G401.6 (cell line): ENCODE measurements around the gene ADPGK.
A peak's percentile ranks its signal among the peaks of the same experiment; 100 is the strongest.
"Not testable (repeated sequence)": the region's sequence is repeated elsewhere in the genome, so short reads cannot be mapped to it uniquely, and the experiment has no call there.

ENCODE experiments used
- FAIRE-seq: peaks from 2 replicates; lab custom pipeline; 2012; peaks lifted over from hg19 to GRCh38; lab: Jason Lieb, UNC

The ADPGK gene

DNA sequence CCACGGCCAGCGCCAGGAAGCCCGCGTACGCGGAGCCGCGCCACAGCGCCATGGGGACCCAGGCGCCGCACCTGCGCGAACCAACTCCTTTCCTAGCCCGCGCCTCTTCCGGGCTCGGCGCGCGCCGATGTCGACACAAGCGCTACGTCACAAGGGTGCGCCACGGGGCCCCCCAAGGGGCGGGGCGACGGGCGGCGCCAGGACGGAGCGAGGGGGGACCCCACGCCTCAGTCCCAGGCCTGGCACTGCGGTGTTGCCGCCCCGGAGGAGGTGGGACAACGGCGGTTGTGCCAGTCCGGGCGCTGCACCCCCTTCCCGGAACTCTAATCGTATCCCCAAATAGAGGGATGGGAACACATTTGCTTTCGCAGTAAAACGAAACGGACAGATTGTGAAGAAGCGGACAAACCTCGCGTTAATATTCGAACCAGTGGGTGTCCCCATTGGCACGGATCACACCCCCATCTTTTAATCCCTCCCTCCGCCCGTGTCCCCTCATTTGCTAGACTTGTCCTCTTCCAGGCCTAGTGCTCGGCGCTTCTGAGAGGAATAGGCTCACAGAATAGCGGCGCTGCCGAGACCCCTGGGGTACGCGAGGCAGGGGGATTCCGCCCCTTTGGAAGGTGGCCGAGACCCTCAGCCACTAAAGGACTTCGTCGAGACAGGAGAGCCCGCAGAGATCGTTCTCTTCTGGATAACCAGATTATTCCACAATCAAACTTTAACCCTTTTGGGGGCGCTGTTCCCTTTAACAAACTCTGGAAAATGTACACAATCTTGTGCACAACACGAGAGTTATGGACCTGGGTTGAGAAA lies at the start of gene ADPGK:
Gene ADPGK, minus strand, starts transcription at position 119 of the 816 bp plus-strand sequence. Its CDS starts 67 bp downstream, at position 52.
- FAIRE-seq: peak; percentile 51

GRCh38 chr15:72827226-72827625 lies 43.7 kb upstream of the ADPGK start:
- no peak for FAIRE-seq

GRCh38 chr15:72826611-72827010 lies 43.1 kb upstream of the ADPGK start:
- no peak for FAIRE-seq

DNA sequence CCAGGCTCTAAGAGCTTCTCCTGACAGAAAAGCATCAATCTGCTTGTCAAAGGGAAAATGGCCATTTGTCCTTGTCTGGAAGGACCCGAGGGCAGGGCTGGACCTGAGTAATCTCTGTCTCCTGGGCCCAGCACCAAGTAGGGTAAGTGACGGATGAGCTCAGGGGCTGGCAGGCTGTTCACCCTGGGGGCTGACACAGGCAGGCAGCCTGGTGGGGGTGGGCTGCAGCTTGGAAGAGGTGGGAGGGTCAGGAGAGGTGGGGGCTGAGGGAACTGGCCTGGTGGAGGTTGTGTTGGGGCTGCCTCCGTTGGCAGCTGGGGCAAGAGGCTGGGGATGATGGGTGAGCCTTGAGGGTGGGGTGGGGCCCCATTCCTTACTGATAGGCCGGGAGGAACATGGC lies 42.3 kb upstream of the ADPGK start:
- FAIRE-seq: no peak

GRCh38 chr15:72824781-72825180 lies 41.2 kb upstream of the ADPGK start:
- FAIRE-seq: no peak

- no peak for FAIRE-seq
Observed at GRCh38 chr15:72824112-72824511, 40.6 kb upstream of the ADPGK start.

DNA sequence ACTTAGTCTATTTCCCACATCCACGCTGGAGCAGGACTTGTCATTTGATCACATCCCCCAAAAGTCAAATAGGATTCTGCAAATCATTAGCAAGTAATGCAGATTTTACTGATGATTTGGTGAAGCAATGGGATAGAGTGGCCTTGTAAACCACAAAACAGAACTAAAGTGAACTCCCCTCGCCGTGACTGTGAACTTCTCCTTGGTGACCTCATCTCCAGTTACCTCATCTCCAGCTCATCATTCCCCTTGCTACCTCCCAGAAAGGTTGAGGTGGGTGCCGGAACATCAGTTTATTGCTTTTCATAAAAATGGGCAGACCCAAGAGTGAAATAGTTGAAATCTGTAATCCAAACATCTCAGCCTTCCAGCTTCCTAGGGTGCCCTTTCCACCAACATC lies 36.7 kb upstream of the ADPGK start:
- FAIRE-seq: no peak

DNA sequence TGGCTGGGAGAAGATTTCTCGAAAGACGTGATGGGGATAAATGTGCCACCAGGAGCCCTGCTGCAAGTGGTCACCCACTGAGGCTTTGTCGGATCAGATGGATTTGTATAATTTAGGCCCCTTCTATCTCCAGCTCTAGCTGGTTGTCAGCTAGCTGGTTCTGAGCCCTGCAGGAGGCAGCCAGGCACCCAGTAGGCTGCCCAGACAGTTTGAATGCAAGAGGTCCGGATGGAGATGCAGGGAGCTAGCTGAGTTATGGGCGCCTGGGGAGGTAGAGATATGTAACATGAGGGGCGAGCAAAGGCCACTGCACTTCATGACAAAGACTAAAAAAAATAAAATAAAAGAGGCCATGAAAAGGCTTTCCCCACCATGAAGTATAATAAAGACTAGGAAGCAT lies 35.1 kb upstream of the ADPGK start:
- no peak for FAIRE-seq

DNA sequence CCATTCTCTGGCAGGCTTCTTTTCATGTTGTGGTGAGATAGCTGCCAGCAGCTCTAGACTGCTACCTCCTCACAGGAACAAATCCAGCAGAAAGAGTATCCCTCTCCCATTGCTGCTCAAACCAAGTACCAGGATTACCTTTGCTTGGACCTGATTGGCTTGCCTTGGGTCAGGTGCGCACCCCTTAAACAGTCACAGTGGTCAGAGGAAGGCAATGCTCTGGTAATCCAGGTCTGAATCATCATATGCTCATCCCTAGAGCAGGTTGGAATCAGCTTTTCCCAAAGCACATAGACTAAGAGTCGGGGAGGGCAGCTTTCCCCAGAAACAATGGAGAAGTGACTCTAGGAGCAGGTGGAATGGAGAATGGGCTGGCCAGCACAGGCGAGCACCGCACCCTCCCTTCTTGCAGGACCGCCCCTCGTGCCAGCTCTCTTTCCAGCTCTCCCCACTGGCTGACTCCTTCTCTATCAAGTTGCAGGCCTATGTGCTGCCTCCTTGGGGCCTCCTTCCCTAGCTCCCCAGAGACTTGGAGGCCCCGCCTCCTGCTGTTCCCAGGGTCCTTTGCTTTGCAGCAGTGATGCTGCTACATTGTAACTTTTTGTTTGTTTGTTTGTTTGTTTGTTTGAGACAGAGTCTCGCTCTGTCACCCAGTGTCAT lies 29.9 kb upstream of the ADPGK start:
- FAIRE-seq: no peak

GRCh38 chr15:72809329-72809728 lies 25.8 kb upstream of the ADPGK start:
- FAIRE-seq: no peak

- not testable (repeated sequence) for FAIRE-seq
Observed at GRCh38 chr15:72807346-72807745, 23.8 kb upstream of the ADPGK start.

- FAIRE-seq: no peak
Observed at GRCh38 chr15:72803006-72803405, 19.4 kb upstream of the ADPGK start.

GRCh38 chr15:72801590-72802325 lies 18.2 kb upstream of the ADPGK start:
- FAIRE-seq: no peak

DNA sequence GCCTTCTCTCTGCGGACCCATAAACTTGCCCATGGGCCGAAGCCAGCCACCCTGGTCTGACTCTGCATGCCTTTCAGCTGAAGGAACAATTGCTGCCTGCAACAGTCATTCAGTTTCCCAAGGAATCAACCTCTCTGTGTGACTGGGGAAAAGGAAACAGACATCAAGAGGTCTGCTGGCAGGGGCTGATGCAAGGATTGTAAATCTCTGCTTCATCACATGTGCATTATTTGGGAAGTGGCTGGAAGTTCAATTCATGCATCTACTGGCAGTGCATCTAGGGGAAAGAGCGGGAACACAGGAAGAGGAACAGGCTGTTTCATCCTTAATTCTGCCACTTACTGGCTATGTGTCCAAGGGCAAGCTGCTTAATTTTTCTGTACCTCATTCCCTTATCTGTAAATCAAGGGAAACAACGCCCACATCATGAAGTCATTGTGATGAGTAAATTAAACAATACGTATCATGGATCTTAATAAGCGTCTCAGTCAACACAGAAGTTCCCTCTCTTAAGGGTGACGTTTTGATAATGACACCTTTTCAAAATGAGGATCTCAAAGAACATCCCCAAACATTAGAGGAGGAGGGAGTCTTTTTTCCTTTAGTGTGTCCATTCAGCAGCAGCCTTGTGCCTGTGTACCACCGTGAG lies 17.4 kb upstream of the ADPGK start:
- no peak for FAIRE-seq

GRCh38 chr15:72797834-72798233 lies 14.3 kb upstream of the ADPGK start:
- no peak for FAIRE-seq

DNA sequence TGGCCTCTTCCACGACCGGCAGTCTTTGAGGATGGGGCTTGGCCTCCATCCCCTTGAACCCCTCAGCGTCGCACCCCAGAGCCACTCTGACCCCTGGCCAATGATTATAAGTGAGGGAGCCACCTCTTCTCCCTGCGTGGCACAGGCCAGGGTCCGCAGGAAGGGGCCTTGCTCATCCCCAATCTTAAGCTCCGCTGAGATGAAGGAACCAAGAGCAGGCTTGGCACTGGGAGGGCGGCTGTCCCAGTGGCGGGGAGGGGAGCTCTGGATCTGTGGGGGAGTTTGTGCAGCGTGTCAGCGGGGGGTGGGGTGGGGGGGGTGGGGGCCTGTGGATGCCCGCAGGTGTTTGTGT lies 13.8 kb upstream of the ADPGK start:
- no peak for FAIRE-seq

GRCh38 chr15:72796515-72797337 lies 13.2 kb upstream of the ADPGK start:
- no peak for FAIRE-seq

GRCh38 chr15:72796210-72796514 lies 12.6 kb upstream of the ADPGK start:
- no peak for FAIRE-seq

- FAIRE-seq: no peak
Observed at GRCh38 chr15:72793766-72794660, 10.5 kb upstream of the ADPGK start.

DNA sequence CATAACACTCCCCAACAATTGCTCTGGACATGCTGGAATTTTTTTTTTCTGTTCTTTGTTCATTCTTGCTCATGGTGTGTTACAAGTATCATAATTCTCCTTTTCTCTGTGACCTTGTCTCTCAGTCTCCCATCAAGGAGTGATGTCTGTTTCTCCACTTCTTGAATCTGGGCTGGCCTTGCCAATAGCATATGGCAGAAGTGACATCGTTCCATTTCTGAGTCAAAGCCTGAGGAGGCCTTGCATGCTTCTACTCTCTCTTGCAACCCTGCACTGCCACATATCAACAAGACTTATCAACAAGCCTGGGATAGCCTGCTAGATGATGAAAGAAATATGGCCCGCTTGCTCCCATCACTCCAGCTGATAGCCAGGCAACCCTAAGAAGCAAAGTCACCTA lies 8.9 kb upstream of the ADPGK start:
- no peak for FAIRE-seq

DNA sequence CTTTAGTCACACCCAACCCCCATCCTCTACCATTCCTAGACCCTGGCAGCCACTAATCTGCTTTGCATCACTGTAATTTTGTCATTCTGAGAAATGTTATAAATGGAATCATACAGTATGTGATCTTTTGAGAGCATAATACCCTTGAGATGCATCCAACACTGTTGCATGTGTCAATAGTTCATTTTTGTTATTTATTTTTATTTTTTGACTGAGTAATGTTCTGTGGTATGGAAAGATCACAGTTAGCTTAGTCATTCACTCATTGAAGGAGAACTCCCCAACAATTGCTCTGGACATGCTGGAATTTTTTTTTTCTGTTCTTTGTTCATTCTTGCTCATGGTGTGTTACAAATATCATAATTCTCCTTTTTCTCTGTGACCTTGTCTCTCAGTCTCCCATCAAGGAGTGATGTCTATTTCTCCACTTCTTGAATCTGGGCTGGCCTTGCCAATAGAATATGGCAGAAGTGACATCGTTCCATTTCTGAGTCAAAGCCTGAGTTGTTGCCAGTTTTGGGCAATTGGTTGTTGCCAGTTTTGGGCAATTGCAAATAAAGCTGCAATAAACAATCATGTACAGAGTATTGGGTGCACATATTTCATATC lies 6.8 kb upstream of the ADPGK start:
- no peak for FAIRE-seq
